ENCODE results near the gene PAX6. TPM values are rescaled to one million over a fixed set of nuclear protein-coding genes. Genes with fewer than 3 reads are reported as not detected.

Gene PAX6
- total and polyA plus RNA-seq, 8 donors = 0.03 to 57.9 (median 1.2) TPM; not detected in 1

- intact Hi-C loops (cut with DNase I; ENCODE audit: low total_unique reads) = no loop called here
- Histone ChIP-seq H3K36me3 (no peaks in the 10 kb centered on the region), H3K27ac (no peak overlapping the region), H3K4me1 (peaks cover 18 to 40% (median 31%) of the 10 kb centered on the region in 4 donors), H3K27me3 (peaks cover 74 to 100% (median 99%) of the 10 kb centered on the region in 3 donors), H3K9me3 (peaks cover 0 to 12% (median 3%) of the 10 kb centered on the region in 4 donors), H3K4me3 (peak overlapping the region in 2 of 4 donors; percentile 21 to 32)
- 7 to 18% (median 12%) methylated on average over 13 of the region's 13 CpGs for WGBS, 5 donors
- DNase-seq = peak in 1 of 2 donors; percentile 5
- TF ChIP-seq POLR2AphosphoS5 (IDR thresholded peaks at IDR 0.05) = no peak
These were observed 7.3 kb downstream of the PAX6 start for GRCh38 chr11:31803813-31804311.

GRCh38 chr11:31802990-31803812 is 7.9 kb downstream of the PAX6 start:
- H3K4me3 ChIP-seq = no peak overlapping the region
- H3K27me3 ChIP-seq = peaks cover 73 to 100% (median 99%) of the 10 kb centered on the region in 3 donors
- peaks cover 24 to 45% (median 38%) of the 10 kb centered on the region in 4 donors for H3K4me1 ChIP-seq
- WGBS, 5 donors = 7 to 10% (median 8%) methylated on average over 23 to 24 of the region's 24 CpGs
- intact Hi-C loops (cut with DNase I; ENCODE audit: low total_unique reads) = no loop called here
- no peak overlapping the region for H3K27ac ChIP-seq
- no peaks in the 10 kb centered on the region for H3K36me3 ChIP-seq
- H3K9me3 ChIP-seq = peaks cover 0 to 12% (median 3%) of the 10 kb centered on the region in 4 donors
- TF ChIP-seq POLR2AphosphoS5 (IDR thresholded peaks at IDR 0.05) (no peak), CTCF (IDR thresholded peaks at IDR 0.05) (no peak), POLR2A (IDR thresholded peaks at IDR 0.05) (no peak), EP300 (IDR thresholded peaks at IDR 0.05) (no peak)
- peak in 1 of 2 donors; percentile 33 for DNase-seq

GRCh38 chr11:31802609-31802989 is 8.5 kb downstream of the PAX6 start:
- TF ChIP-seq POLR2A (IDR thresholded peaks at IDR 0.05) (no peak), CTCF (IDR thresholded peaks at IDR 0.05) (no peak), POLR2AphosphoS5 (IDR thresholded peaks at IDR 0.05) (no peak), EP300 (IDR thresholded peaks at IDR 0.05) (no peak)
- no peaks in the 10 kb centered on the region for H3K36me3 ChIP-seq
- H3K27ac ChIP-seq = no peak overlapping the region
- WGBS, 5 donors = 6 to 10% (median 9%) methylated on average over 20 of the region's 20 CpGs
- DNase-seq = peak in 1 of 2 donors; percentile 3
- intact Hi-C loops (cut with DNase I; ENCODE audit: low total_unique reads) = no loop called here
- peaks cover 70 to 100% (median 99%) of the 10 kb centered on the region in 3 donors for H3K27me3 ChIP-seq
- H3K4me3 ChIP-seq = no peak overlapping the region
- H3K9me3 ChIP-seq = peaks cover 0 to 12% (median 3%) of the 10 kb centered on the region in 4 donors
- peaks cover 25 to 51% (median 42%) of the 10 kb centered on the region in 4 donors for H3K4me1 ChIP-seq

- peaks cover 25 to 56% (median 43%) of the 10 kb centered on the region in 4 donors for H3K4me1 ChIP-seq
- no peak for DNase-seq
- peaks cover 0 to 12% (median 3%) of the 10 kb centered on the region in 4 donors for H3K9me3 ChIP-seq
- intact Hi-C loops (cut with DNase I; ENCODE audit: low total_unique reads) = no loop called here
- no peak for TF ChIP-seq POLR2A (IDR thresholded peaks at IDR 0.05)
- no peak for TF ChIP-seq POLR2AphosphoS5 (IDR thresholded peaks at IDR 0.05)
- no peak for TF ChIP-seq EP300 (IDR thresholded peaks at IDR 0.05)
- no peak for TF ChIP-seq CTCF (IDR thresholded peaks at IDR 0.05)
- H3K27ac ChIP-seq = no peak overlapping the region
- no peak overlapping the region for H3K4me3 ChIP-seq
- peaks cover 68 to 100% (median 99%) of the 10 kb centered on the region in 3 donors for H3K27me3 ChIP-seq
- WGBS, 5 donors = 11 to 13% (median 11%) methylated on average over 6 of the region's 6 CpGs
- no peaks in the 10 kb centered on the region for H3K36me3 ChIP-seq
These were observed 9.0 kb downstream of the PAX6 start for GRCh38 chr11:31802000-31802551.

All from stomach (tissue), 9 donors.